SU-DHL-6 (cell line): ENCODE results near the gene PLD3.
"Not testable (repeated sequence)": the region's sequence is repeated elsewhere in the genome, so short reads cannot be mapped to it uniquely, and the experiment has no call there.

Experiments used
- CTCF ChIP-seq: fragments of 200-600 bp; sonication (generic); IDR thresholded peaks from one replicate; pipeline ENCODE4 v1.5.1; 2017; ENCODE audit warnings: antibody characterized with exemption, mild to moderate bottlenecking, low read length, moderate library complexity; ENCODE audit not compliant: insufficient read depth, poor library complexity, severe bottlenecking
- EZH2phosphoT487 ChIP-seq: fragments of 200-600 bp; sonication (generic), shearing (Covaris generic); conservative IDR thresholded peaks from 2 replicates; pipeline ENCODE4 v1.6.1; 2018; ENCODE audit warnings: mild to moderate bottlenecking, antibody characterized with exemption, low read length, moderate library complexity, mixed read lengths

GRCh38 chr19:40408598-40408925 lies 60.1 kb downstream of the PLD3 start:
- not testable (repeated sequence) for TF ChIP-seq CTCF, EZH2phosphoT487
